MM.1S (cell line): Measurements from ENCODE around the gene MKRN1.

ENCODE experiments used
- DNase-seq: peaks from one replicate; pipeline ENCODE4 v3.0.0-alpha.2; 2015
- H2AFZ ChIP-seq: fragments of 300-600 bp; sonication (generic); 2 replicates; pipeline ENCODE4 v1.6.0; 2016; ENCODE audit warnings: antibody characterized with exemption, low read length
- H3F3A ChIP-seq: fragments of 300-600 bp; sonication (generic); 2 replicates; pipeline ENCODE4 v1.6.1; 2016; ENCODE audit warnings: mild to moderate bottlenecking, antibody characterized with exemption, low read length, moderate library complexity, mixed read lengths; ENCODE audit not compliant: insufficient read depth
- H3K27ac ChIP-seq: fragments of 300-600 bp; sonication (generic); 2 replicates; pipeline ENCODE4 v1.5.1; 2016; ENCODE audit warnings: mild to moderate bottlenecking, low read length
- H3K27me3 ChIP-seq: fragments of 300-600 bp; sonication (generic); replicated peaks from 2 replicates; pipeline ENCODE4 v1.6.0; 2016; ENCODE audit warnings: low read length; ENCODE audit not compliant: insufficient read depth
- H3K36me3 ChIP-seq: fragments of 300-600 bp; sonication (generic); replicated peaks from 2 replicates; pipeline ENCODE4 v1.6.1; 2016; ENCODE audit warnings: mild to moderate bottlenecking, low read length, mixed read lengths; ENCODE audit not compliant: insufficient read depth
- H3K4me1 ChIP-seq: fragments of 300-600 bp; sonication (generic); 2 replicates; pipeline ENCODE4 v1.6.1; 2016; ENCODE audit warnings: low read length, mixed read lengths
- H3K4me2 ChIP-seq: fragments of 300-600 bp; sonication (generic); 2 replicates; pipeline ENCODE4 v1.6.0; 2016; ENCODE audit warnings: low read depth, low read length
- H3K4me3 ChIP-seq: fragments of 300-600 bp; sonication (generic); 2 replicates; pipeline ENCODE4 v1.5.1; 2016; ENCODE audit warnings: low read length, mixed read lengths
- H3K79me2 ChIP-seq: fragments of 300-600 bp; sonication (generic); 2 replicates; pipeline ENCODE4 v1.6.1; 2016; ENCODE audit warnings: mixed run types, low read length, mixed read lengths
- H3K9ac ChIP-seq: fragments of 300-600 bp; sonication (generic); 2 replicates; pipeline ENCODE4 v1.6.1; 2016; ENCODE audit warnings: low read length, mixed read lengths
- H3K9me2 ChIP-seq: fragments of 300-600 bp; sonication (generic); replicated peaks from 2 replicates; pipeline ENCODE4 v1.6.1; 2016; ENCODE audit warnings: mild to moderate bottlenecking, low read length, mixed read lengths; ENCODE audit not compliant: insufficient read depth
- H3K9me3 ChIP-seq: fragments of 300-600 bp; sonication (generic); replicated peaks from 2 replicates; pipeline ENCODE4 v1.6.1; 2016; ENCODE audit warnings: mild to moderate bottlenecking, low read length, mixed read lengths; ENCODE audit not compliant: insufficient read depth
- H4K20me1 ChIP-seq: fragments of 300-600 bp; sonication (generic); 2 replicates; pipeline ENCODE4 v1.6.1; 2016; ENCODE audit warnings: mild to moderate bottlenecking, low read length, moderate library complexity, mixed read lengths; ENCODE audit not compliant: insufficient read depth
- CTCF ChIP-seq: fragments of 300-600 bp; sonication (generic); IDR thresholded peaks from 2 replicates; pipeline ENCODE4 v1.5.1; 2016; ENCODE audit warnings: antibody characterized with exemption, low read length, mixed read lengths
- EZH2 ChIP-seq: fragments of 300-600 bp; sonication (generic); optimal IDR thresholded peaks from 2 replicates; pipeline ENCODE3; 2017; ENCODE audit warnings: low read depth, mild to moderate bottlenecking, antibody characterized with exemption, low read length, mixed read lengths
- EZH2phosphoT487 ChIP-seq: fragments of 300-600 bp; sonication (generic); IDR thresholded peaks from 2 replicates; pipeline ENCODE4 v1.6.1; 2018; ENCODE audit warnings: antibody characterized with exemption, low read length

MKRN1 gene

GRCh38 chr7:140479062-140479738 is at the start of gene MKRN1:
TSS of gene MKRN1 (minus strand) at chr7:140479505. CDS start at chr7:140479344, 161 bp downstream.
- Histone ChIP-seq H3K9me3 (no peaks in the 10 kb centered on the region), H3K9me2 (no peaks in the 10 kb centered on the region), H3K9ac (peak within 1 kb of the TSS; percentile 69), H4K20me1 (peaks cover 25% of the 10 kb centered on the region), H2AFZ (peak within 1 kb of the TSS; percentile 92), H3F3A (peaks cover 29% of the 10 kb centered on the region), H3K36me3 (no peaks in the 10 kb centered on the region), H3K4me3 (peak within 1 kb of the TSS; percentile 90), H3K27me3 (peaks cover 13% of the 10 kb centered on the region), H3K27ac (peak within 1 kb of the TSS; percentile 69; the same call in 1 of the 2 replicates), H3K4me2 (peak within 1 kb of the TSS; percentile 94), H3K79me2 (peaks cover 39% of the 10 kb centered on the region), H3K4me1 (peaks cover 11% of the 10 kb centered on the region; the same call in 1 of the 2 replicates)
- TF ChIP-seq CTCF: no peak
- TF ChIP-seq EZH2: no peak
- no peak for TF ChIP-seq EZH2phosphoT487
- peak; percentile 99 for DNase-seq

- H3K9me2 ChIP-seq: no peaks in the 10 kb centered on the region
- H3F3A ChIP-seq: no peaks in the 10 kb centered on the region
- H3K4me1 ChIP-seq: no peaks in the 10 kb centered on the region
- H3K4me3 ChIP-seq: no peak overlapping the region
- no peak for TF ChIP-seq EZH2phosphoT487
- no peak for TF ChIP-seq CTCF
- TF ChIP-seq EZH2: no peak
- peaks cover 8% of the 10 kb centered on the region; the same call in 1 of the 2 replicates for H3K27me3 ChIP-seq
- no peak for DNase-seq
- no peaks in the 10 kb centered on the region for H3K9me3 ChIP-seq
- no peaks in the 10 kb centered on the region for H4K20me1 ChIP-seq
- no peak overlapping the region for H3K4me2 ChIP-seq
- H3K27ac ChIP-seq: no peak overlapping the region
- H3K79me2 ChIP-seq: no peaks in the 10 kb centered on the region
- H3K36me3 ChIP-seq: no peaks in the 10 kb centered on the region
- H3K9ac ChIP-seq: no peak overlapping the region
- no peak overlapping the region for H2AFZ ChIP-seq
Observed at GRCh38 chr7:140526787-140527664, 47.7 kb upstream of the MKRN1 start.

GRCh38 chr7:140526214-140526613 is 46.9 kb upstream of the MKRN1 start:
- H3K79me2 ChIP-seq: no peaks in the 10 kb centered on the region
- no peaks in the 10 kb centered on the region for H3K36me3 ChIP-seq
- no peaks in the 10 kb centered on the region for H3K4me1 ChIP-seq
- H3K9me3 ChIP-seq: no peaks in the 10 kb centered on the region
- H3K27ac ChIP-seq: no peak overlapping the region
- H2AFZ ChIP-seq: no peak overlapping the region
- DNase-seq: no peak
- TF ChIP-seq CTCF (no peak), EZH2phosphoT487 (no peak), EZH2 (no peak)
- H3F3A ChIP-seq: no peaks in the 10 kb centered on the region
- H3K9me2 ChIP-seq: no peaks in the 10 kb centered on the region
- H3K4me2 ChIP-seq: no peak overlapping the region
- H3K9ac ChIP-seq: no peak overlapping the region
- no peaks in the 10 kb centered on the region for H4K20me1 ChIP-seq
- H3K4me3 ChIP-seq: no peak overlapping the region
- peaks cover 8% of the 10 kb centered on the region; the same call in 1 of the 2 replicates for H3K27me3 ChIP-seq
